NT2/D1 (cell line): ENCODE measurements around the gene MBD2.

Experiments used
- SUZ12 ChIP-seq: IDR thresholded peaks from 2 replicates; pipeline ENCODE4 v1.6.1; 2011; ENCODE audit not compliant: insufficient read length, insufficient read depth; ENCODE audit errors: extremely low read depth
- YY1 ChIP-seq: IDR thresholded peaks from 2 replicates; pipeline ENCODE4 v1.6.1; 2011; ENCODE audit not compliant: insufficient read length, insufficient read depth
- ZNF274 ChIP-seq: IDR thresholded peaks from 2 replicates; pipeline ENCODE4 v1.6.1; 2011; ENCODE audit warnings: mild to moderate bottlenecking, low read depth, low read length

- TF ChIP-seq YY1: no peak
- no peak for TF ChIP-seq ZNF274
- no peak for TF ChIP-seq SUZ12
These were observed 32.5 kb upstream of the MBD2 start for GRCh38 chr18:54257015-54257414.
